ENCODE measurements around the gene LTK.
A peak's percentile ranks its signal among the peaks of the same experiment; 100 is the strongest.

Gene LTK

GRCh38 chr15:41493205-41493901, 20.3 kb downstream of the LTK start, which contains the start of gene ITPKA:
Gene ITPKA (plus strand): TSS chr15:41493874. CDS start chr15:41493928, 54 bp downstream.
- H3K4me3 ChIP-seq (ENCODE audit: low read depth, low read length), result peak within 1 kb of the TSS; percentile 59
- CTCF ChIA-PET, result interaction anchor here (0.7 to 1.6 kb wide), 3 partner anchors 10 to 27 kb away, joined by 3 to 4 read pairs (median 4); no protein-coding TSS in a partner anchor
- POLR2A ChIA-PET, result interaction anchor here (0.6 to 1.0 kb wide), 3 partner anchors 41 to 51 kb away, joined by 3 to 4 read pairs (median 3); partner anchors contain the start of gene RPAP1
- no peak for TF ChIP-seq CTCF (IDR thresholded peaks at IDR 0.05; ENCODE audit: insufficient read depth, low read length, missing control alignments)
- DNase-seq (ENCODE audit: low read depth, low spot score), result no peak

DNA sequence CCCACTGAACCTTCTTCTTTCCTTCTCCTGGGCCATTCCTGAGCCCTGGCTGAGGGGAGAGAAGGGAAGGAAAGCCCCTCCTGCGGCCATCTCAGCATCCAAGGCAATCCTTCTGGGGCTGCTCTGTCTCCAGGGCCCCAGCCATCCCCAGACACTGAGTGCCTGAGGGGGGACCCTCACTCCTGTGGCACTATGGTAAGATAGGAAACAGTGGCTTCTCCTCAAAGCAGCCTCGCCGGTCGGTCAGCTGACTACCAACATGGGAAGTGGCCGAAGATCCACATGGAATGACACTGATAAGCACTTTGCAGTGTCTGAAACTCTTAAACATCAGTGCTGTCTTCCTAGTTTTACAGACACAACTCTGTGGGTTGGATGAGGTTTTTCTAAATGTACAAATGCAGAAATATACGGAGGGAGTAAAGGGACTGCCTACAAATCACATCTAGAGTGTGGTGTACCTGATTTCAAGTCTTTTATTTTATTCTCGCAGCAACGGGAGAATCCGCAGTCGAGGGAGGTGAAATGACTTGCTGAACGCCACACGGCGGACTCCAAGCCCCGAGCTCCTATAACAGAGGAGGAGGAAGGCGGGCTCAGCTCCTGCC, 20.9 kb downstream of the LTK start:
- TF ChIP-seq CTCF (IDR thresholded peaks at IDR 0.05; ENCODE audit: insufficient read depth, low read length, missing control alignments), result no peak
- CTCF ChIA-PET, result interaction anchor here (1.2 to 1.6 kb wide), 2 partner anchors 11 to 27 kb away, joined by 4 read pairs; no protein-coding TSS in a partner anchor
- no peak for DNase-seq (ENCODE audit: low read depth, low spot score)
- H3K4me3 ChIP-seq (ENCODE audit: low read depth, low read length), result peak overlapping the region; percentile 59
- POLR2A ChIA-PET, result interaction anchor here (0.6 to 1.0 kb wide), 3 partner anchors 40 to 51 kb away, joined by 3 to 4 read pairs (median 3); partner anchors contain the start of gene RPAP1

- no peak for TF ChIP-seq CTCF (IDR thresholded peaks at IDR 0.05; ENCODE audit: insufficient read depth, low read length, missing control alignments)
- POLR2A ChIA-PET, result no interaction called here
- CTCF ChIA-PET, result no interaction called here
- no peak for DNase-seq (ENCODE audit: low read depth, low spot score)
- no peak overlapping the region for H3K4me3 ChIP-seq (ENCODE audit: low read depth, low read length)
Observed at GRCh38 chr15:41491889-41492288, 21.7 kb downstream of the LTK start.

DNA sequence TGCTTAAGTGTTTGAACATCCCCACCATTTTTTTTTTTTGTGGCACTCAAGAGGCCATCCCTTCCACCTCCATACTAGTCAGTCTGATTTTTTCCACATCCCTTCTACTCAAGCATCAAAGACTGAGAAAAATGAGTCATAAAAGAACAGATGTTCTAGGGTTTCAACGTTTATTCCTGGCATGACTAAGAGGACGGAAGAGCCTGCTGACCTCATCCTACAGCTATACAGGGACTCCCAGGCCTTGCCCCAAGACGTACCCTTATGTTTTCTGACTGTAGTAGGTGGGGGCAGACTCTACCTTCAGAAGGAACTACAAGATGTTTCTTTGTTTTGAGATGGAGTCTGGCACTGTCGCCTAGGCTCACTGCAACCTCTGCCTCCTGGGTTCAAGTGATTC, 23.3 kb downstream of the LTK start:
- ChIA-PET POLR2A (no interaction called here), CTCF (no interaction called here)
- no peak for TF ChIP-seq CTCF (IDR thresholded peaks at IDR 0.05; ENCODE audit: insufficient read depth, low read length, missing control alignments)
- H3K4me3 ChIP-seq (ENCODE audit: low read depth, low read length), result no peak overlapping the region
- peak; percentile 85 for DNase-seq (ENCODE audit: low read depth, low spot score)

DNA sequence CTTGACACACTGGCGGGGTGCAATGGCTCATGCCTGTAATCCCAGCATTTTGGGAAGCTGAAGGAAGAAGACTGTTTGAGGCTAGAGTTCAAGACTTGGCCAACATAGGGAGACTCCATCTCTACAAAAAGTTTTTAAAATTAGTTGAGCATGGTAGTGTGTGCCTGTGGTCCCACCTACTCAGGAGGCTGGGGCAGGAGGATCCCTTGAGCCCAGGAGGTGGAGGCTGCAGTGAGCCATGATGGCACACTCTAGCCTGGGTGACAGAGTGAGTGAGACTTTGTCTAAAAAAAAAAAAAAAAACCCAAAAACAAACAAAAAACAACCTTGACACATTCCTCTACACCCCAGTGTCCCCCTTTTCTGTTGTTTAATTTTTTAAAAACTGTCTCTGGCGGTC, 24.0 kb downstream of the LTK start:
- no peak for DNase-seq (ENCODE audit: low read depth, low spot score)
- CTCF ChIA-PET, result no interaction called here
- no peak for TF ChIP-seq CTCF (IDR thresholded peaks at IDR 0.05; ENCODE audit: insufficient read depth, low read length, missing control alignments)
- no peak overlapping the region for H3K4me3 ChIP-seq (ENCODE audit: low read depth, low read length)
- POLR2A ChIA-PET, result no interaction called here

- ChIA-PET POLR2A (no interaction called here), CTCF (interaction anchor here (1.1 kb wide), 1 partner anchor 22 kb away, joined by 3 read pairs; no protein-coding TSS in a partner anchor)
Observed at GRCh38 chr15:41487802-41488201, 25.8 kb downstream of the LTK start.

More at GRCh38 chr15:41487802-41488201, 25.8 kb downstream of the LTK start:
- DNase-seq (ENCODE audit: low read depth, low spot score), result no peak
- no peak overlapping the region for H3K4me3 ChIP-seq (ENCODE audit: low read depth, low read length)
- TF ChIP-seq CTCF (IDR thresholded peaks at IDR 0.05; ENCODE audit: insufficient read depth, low read length, missing control alignments), result no peak
